Activated CD8-positive, alpha-beta memory T cell treated with anti-CD3 and anti-CD28 coated beads, Interleukin-2, amount 10 ng/mL, durations not matched to agents 7 days and 5 days (primary cell): ENCODE measurements around the gene STK32B. TPM values are rescaled to one million over a fixed set of nuclear protein-coding genes. Genes with fewer than 3 reads are reported as not detected.

Source experiments
- ATAC-seq: fragments of 150-1000 bp; cut with Tn5 transposase; one replicate; pipeline ENCODE4 v1.10.0; 2021; ENCODE audit warnings: moderate library complexity
- CTCF ChIA-PET: fragments of 350-600 bp; sonication (Branson Sonifier 250); formaldehyde crosslinking; loops from one replicate; lab custom pipeline; 2021; ENCODE audit warnings: antibody characterized with exemption; lab: Charles Lee
- DNase-seq: peaks from one replicate; pipeline ENCODE4 v3.0.0-alpha.2; 2020
- H3K27ac Mint-ChIP-seq: one replicate; pipeline ENCODE4 v1.8.0; 2021; ENCODE audit warnings: mild to moderate bottlenecking, mixed read lengths
- H3K27me3 Mint-ChIP-seq: one replicate; pipeline ENCODE4 v1.8.0; 2021; ENCODE audit warnings: mixed read lengths
- H3K36me3 Mint-ChIP-seq: one replicate; pipeline ENCODE4 v1.8.0; 2021; ENCODE audit warnings: mild to moderate bottlenecking, mixed read lengths
- H3K4me1 Mint-ChIP-seq: one replicate; pipeline ENCODE4 v1.8.0; 2021; ENCODE audit warnings: mixed read lengths
- H3K4me3 Mint-ChIP-seq: one replicate; pipeline ENCODE4 v1.8.0; 2021; ENCODE audit warnings: mild to moderate bottlenecking, moderate library complexity, mixed read lengths
- H3K9me3 Mint-ChIP-seq: one replicate; pipeline ENCODE4 v1.8.0; 2022; ENCODE audit warnings: low read depth, mixed read lengths
- total RNA-seq, 2 experiments: library from RNA; stranded (reverse); gene quantifications; one replicate each; pipeline ENCODE4 v1.2.3, GENCODE V29; 2021

The STK32B gene
- total RNA-seq, 2 experiments from 2014 or later, result not detected

DNA sequence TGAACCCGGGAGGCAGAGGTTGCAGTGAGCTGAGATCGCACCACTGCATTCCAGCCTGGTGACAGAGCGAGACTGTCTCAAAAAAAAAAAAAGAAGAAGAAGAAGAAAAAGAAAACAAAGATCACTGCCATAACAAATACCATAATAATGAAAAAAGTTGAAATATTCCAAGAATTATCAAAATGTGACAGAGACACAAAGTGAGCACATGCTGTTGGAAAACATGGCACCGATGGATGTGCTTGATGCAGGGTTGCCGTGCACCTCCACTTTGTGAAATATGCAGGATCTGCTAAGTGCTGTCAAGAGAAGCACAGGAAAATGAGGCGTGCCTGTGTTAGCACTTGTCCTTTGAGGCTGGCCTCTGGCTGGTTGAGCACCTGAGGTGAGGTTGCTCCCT is 133.3 kb downstream of the STK32B start:
- DNase-seq (no peak), ATAC-seq (no peak)
- no peaks in the 10 kb centered on the region for H3K4me1 Mint-ChIP-seq
- H3K9me3 Mint-ChIP-seq, result no peaks in the 10 kb centered on the region
- CTCF ChIA-PET, result no interaction called here
- no peak overlapping the region for H3K27ac Mint-ChIP-seq
- no peaks in the 10 kb centered on the region for H3K36me3 Mint-ChIP-seq
- H3K27me3 Mint-ChIP-seq, result no peaks in the 10 kb centered on the region
- H3K4me3 Mint-ChIP-seq, result no peak overlapping the region

DNA sequence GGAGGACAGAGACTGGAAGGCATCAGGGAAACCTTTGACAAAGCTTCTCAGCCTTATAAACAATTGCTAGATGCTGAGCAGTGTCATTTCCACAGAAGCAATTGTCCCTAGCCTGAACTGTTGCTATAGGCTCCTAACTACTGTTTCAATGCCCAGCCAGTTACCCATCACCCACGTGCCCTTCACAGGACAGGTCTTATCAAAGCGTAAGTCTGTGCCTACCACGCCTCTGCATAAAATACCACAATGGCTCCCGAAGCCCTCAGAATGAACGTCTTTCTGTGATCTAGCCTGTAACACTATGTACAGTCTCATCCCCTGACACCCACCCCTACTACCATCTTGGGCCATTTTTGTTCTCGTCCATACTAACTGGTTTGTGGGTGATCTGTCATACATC is 134.3 kb downstream of the STK32B start:
- Mint-ChIP-seq H3K27ac (no peak overlapping the region), H3K4me1 (no peaks in the 10 kb centered on the region), H3K4me3 (no peak overlapping the region), H3K27me3 (no peaks in the 10 kb centered on the region), H3K9me3 (no peaks in the 10 kb centered on the region), H3K36me3 (no peaks in the 10 kb centered on the region)
- ATAC-seq (no peak), DNase-seq (no peak)
- CTCF ChIA-PET, result no interaction called here

DNA sequence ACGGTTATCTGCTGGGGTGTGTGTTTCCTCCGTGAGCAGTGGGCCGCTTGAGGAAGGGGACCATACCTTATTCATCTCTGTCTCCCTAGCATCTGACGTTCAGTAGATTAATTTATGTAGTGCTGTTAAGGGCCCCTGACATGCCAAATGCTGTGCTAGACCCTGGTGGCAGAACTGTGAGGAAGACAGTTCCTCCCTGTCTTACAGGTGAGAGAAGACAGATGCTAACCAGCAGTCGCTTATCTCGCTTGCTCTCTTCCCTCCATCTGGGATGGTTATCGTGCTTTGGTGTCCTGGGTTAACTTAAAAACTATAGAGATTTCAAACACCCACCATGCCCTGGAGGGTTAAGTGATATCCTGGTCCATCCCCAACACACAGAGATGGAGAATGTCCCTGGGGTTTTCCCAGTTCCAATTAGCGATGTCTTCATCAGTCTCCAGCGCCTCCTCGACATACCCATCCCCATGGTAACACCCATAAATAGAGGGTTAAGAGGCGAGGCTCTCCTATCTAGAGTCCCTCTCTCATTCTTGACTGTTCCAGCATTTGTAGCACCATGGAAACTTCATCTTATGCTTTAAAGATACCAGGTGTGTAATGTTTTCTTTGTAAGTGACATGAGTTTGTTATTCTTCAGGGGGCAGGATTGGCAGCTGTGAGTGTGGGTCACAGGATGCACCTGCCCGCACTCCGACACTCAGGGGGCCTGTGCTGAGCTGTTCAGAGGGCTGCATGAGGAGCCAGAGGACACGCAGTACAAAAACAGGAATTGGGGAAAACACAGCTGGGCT is 135.2 kb downstream of the STK32B start:
- Mint-ChIP-seq H3K4me1 (no peaks in the 10 kb centered on the region), H3K9me3 (no peaks in the 10 kb centered on the region), H3K4me3 (no peak overlapping the region), H3K27ac (no peak overlapping the region), H3K27me3 (no peaks in the 10 kb centered on the region), H3K36me3 (no peaks in the 10 kb centered on the region)
- CTCF ChIA-PET, result no interaction called here
- ATAC-seq (no peak), DNase-seq (no peak)

DNA sequence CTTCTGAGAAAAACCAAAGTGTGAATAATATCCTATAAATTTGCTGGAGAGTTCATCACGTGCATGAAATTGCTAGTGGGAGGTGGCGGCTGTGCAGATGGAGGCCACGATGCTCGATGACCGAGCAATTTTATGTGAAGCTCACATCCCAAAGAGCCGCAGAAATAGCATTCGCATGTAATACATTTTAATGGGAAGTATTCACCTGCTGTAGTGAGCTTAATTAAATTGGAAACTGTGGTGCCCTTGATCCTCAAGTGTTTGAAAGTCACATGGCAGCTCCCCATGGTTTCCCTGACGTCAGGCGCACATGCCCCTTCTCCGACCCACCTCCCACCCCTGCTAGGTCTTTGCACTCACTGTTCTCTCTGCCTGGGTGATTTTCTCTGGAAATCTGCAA is 136.8 kb downstream of the STK32B start:
- no peak overlapping the region for H3K4me3 Mint-ChIP-seq
- ATAC-seq (no peak), DNase-seq (no peak)
- no peaks in the 10 kb centered on the region for H3K9me3 Mint-ChIP-seq
- H3K36me3 Mint-ChIP-seq, result no peaks in the 10 kb centered on the region
- CTCF ChIA-PET, result no interaction called here
- no peak overlapping the region for H3K27ac Mint-ChIP-seq
- H3K4me1 Mint-ChIP-seq, result no peaks in the 10 kb centered on the region
- H3K27me3 Mint-ChIP-seq, result no peaks in the 10 kb centered on the region

DNA sequence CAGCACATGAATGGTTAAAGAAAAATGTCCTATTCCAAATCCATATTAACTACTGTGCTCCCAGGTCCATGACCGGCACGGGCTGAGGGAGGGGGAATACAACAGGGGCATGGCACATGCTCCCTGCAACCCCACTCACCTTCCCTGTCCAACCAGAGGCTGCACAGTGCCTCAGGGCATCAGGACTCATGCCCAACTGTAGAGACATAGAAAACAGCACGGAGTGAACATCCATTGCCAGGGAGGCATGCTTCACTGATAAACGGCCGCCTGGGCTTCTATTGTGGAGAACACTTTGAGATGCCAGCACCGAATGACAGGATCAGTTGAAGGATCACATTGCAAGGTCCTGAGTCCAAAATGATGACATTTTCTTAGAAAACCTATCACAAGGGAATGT is 140.6 kb downstream of the STK32B start:
- Mint-ChIP-seq H3K4me1 (no peaks in the 10 kb centered on the region), H3K27ac (no peak overlapping the region), H3K4me3 (no peak overlapping the region), H3K9me3 (no peaks in the 10 kb centered on the region), H3K36me3 (no peaks in the 10 kb centered on the region), H3K27me3 (no peaks in the 10 kb centered on the region)
- CTCF ChIA-PET, result no interaction called here
- ATAC-seq (no peak), DNase-seq (no peak)

DNA sequence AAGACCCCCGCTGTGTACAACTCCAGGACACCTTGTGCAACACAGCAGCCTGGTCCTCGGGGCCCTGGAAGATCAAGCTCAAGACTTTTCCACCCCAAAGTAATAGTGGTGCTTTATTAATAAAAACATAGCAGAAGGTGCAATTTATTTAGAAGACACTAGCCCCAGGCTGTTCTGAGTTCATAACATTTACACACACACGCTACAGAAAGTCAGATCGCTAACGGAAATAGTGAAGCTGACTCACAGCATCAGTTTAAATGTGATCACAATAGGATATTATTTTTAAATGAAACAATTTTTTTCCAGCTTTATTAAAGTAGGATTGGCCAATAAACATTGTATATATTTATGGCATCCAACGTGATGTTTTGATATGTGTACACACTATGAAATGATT is 141.0 kb downstream of the STK32B start:
- CTCF ChIA-PET, result no interaction called here

DNA sequence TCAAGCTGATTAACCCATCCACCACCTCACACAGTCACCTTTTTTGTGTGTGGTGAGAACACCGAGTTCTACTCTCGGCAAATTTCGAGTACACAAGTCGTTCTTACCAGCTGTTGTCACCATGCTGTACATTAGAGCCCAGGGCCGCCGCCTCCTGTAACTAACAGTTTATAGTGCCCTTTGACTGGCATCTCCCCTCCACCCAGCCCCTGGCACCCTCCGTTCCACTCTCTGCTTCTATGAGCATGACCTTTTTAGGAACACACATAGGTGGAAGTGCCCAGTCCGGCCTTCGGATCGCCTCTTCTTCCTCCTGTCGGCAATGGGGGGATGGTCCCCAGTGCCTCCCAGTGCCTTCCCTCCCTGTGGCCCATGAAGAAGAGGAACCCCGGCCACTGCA is 141.4 kb downstream of the STK32B start:
- Mint-ChIP-seq H3K36me3 (no peaks in the 10 kb centered on the region), H3K9me3 (no peaks in the 10 kb centered on the region), H3K4me3 (no peak overlapping the region), H3K27ac (no peak overlapping the region), H3K4me1 (no peaks in the 10 kb centered on the region), H3K27me3 (no peaks in the 10 kb centered on the region)
- ATAC-seq, result no peak
- CTCF ChIA-PET, result no interaction called here
- no peak for DNase-seq

More for the DNA sequence above, 141.0 kb downstream of the STK32B start:
- H3K4me1 Mint-ChIP-seq, result no peaks in the 10 kb centered on the region
- no peak overlapping the region for H3K27ac Mint-ChIP-seq
- no peak for DNase-seq
- no peaks in the 10 kb centered on the region for H3K36me3 Mint-ChIP-seq
- no peaks in the 10 kb centered on the region for H3K9me3 Mint-ChIP-seq
- no peak for ATAC-seq
- no peak overlapping the region for H3K4me3 Mint-ChIP-seq
- no peaks in the 10 kb centered on the region for H3K27me3 Mint-ChIP-seq

DNA sequence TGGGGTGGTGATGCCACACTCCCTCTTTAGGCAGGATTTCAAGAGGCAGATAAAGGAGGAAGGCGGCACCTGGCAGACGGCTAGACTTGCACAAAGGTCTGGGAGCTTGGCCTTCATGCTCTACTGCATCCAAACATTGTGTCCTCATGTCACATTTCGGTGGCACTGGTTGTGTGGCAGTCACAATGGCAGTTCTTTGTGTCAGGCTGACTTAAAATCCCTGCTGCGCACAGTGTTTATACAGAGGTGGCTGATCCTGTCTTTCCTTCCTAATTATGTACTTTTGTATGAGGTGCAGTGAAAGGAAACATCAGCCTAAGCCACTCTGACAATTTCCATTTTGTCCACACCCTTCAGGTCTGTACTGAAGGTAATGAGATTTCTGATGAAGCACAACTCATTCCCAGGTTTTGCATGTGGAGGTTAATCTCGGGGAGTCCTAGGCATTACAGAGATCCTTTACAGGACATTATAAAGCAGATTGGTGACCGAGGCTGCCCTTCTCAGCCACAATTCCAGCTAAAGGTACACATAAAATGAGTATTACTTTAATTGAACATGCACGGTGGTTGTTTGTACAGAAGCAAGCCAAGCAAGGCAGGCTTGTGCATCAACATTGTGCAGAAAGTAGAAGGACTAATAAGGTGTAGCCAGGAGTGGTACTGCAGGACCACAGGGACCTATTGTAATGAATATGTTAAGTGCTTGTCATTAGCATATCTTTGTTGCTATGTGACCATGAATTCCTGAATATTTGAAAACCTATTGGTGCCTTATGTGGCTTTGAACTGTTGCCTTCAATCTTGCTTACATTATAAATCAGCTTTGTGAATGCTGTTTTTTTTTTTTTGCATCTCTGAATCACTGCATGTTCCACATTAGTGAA is 147.6 kb downstream of the STK32B start:
- no peak for ATAC-seq
- no peaks in the 10 kb centered on the region for H3K27me3 Mint-ChIP-seq
- H3K4me1 Mint-ChIP-seq, result no peaks in the 10 kb centered on the region
- no peak for DNase-seq
- no peak overlapping the region for H3K4me3 Mint-ChIP-seq
- no peak overlapping the region for H3K27ac Mint-ChIP-seq
- CTCF ChIA-PET, result no interaction called here
- no peaks in the 10 kb centered on the region for H3K9me3 Mint-ChIP-seq
- H3K36me3 Mint-ChIP-seq, result no peaks in the 10 kb centered on the region

DNA sequence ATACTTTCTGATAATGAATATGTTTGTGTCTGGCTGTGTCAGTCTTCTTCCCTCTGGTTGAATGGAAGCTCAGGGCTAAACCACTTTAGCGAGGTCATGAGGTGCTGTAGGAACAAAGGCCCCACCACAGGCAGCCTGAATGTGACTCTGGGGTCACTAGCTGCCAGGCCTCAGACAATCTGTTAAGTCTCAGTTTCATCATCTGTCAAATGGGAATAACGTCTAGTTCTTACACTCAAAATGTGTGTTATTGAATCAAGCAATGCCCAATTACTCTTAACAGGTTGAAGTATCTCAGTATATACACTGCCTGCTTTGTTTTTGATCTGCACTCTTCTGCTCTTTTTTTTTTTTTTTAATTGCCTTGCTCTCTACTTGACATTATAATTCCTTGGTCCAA is 148.6 kb downstream of the STK32B start:
- no peaks in the 10 kb centered on the region for H3K36me3 Mint-ChIP-seq
- H3K27ac Mint-ChIP-seq, result no peak overlapping the region
- H3K27me3 Mint-ChIP-seq, result no peaks in the 10 kb centered on the region
- no peak for ATAC-seq
- no peaks in the 10 kb centered on the region for H3K4me1 Mint-ChIP-seq
- CTCF ChIA-PET, result no interaction called here
- DNase-seq, result no peak
- peaks cover 2% of the 10 kb centered on the region for H3K9me3 Mint-ChIP-seq
- H3K4me3 Mint-ChIP-seq, result no peak overlapping the region

DNA sequence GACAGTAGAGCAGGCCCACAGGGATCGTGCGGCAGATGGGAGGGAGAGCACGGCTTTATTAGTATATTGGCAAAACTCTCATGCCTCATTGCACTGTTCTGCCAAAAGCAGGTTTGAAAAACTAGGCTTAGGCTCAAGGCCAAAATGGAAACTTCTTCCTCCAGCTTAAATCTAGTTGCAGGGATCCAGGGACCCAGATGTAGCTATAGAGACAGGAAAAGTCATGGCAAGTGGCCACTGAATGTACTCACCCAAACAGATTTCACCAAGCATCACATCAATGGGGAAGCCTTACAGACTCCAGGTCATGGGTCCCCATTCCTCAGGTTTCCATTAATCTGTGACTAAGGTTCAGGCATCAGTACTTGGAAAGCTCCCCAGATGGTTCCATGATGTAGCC is 149.2 kb downstream of the STK32B start:
- DNase-seq (no peak), ATAC-seq (no peak)
- H3K36me3 Mint-ChIP-seq, result no peaks in the 10 kb centered on the region
- no peak overlapping the region for H3K27ac Mint-ChIP-seq
- no peaks in the 10 kb centered on the region for H3K4me1 Mint-ChIP-seq
- H3K27me3 Mint-ChIP-seq, result no peaks in the 10 kb centered on the region
- H3K4me3 Mint-ChIP-seq, result no peak overlapping the region
- H3K9me3 Mint-ChIP-seq, result peaks cover 4% of the 10 kb centered on the region
- CTCF ChIA-PET, result no interaction called here

DNA sequence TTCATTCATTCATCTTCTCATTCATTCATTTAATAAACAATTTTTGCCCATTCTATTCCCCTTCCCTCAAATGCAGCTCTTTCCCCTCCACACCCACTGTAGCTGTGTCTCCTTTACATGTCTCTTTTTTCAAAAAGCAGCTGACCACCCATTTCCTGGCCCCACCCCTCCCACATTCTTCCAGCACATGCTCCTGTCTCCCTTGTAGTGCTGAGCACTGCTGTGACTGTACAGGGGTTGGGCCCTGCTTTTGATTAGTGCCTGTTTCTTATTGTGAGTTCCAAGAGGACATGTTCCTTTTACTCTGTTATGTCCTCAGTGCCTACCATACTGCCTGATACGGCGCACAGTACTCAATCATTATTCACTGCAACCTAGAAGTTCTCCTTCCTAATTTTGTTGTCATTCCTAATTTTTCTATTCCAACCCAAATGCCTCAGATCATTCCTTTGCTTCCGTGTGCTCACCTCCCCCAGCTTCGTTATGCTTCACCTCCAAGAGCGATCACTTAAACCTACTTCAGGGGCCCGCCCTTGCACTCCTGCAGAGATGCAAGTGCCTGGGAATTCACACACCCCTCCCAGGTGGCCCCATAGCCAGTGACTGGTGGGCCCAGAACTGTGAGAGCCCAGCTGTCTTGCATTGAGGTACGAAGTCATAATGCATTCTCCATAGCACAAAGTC is 152.2 kb downstream of the STK32B start:
- H3K27me3 Mint-ChIP-seq, result no peaks in the 10 kb centered on the region
- H3K4me1 Mint-ChIP-seq, result no peaks in the 10 kb centered on the region
- H3K27ac Mint-ChIP-seq, result no peak overlapping the region
- no peak for ATAC-seq
- no peak for DNase-seq
- peaks cover 4% of the 10 kb centered on the region for H3K9me3 Mint-ChIP-seq
- no peaks in the 10 kb centered on the region for H3K36me3 Mint-ChIP-seq
- H3K4me3 Mint-ChIP-seq, result no peak overlapping the region
- CTCF ChIA-PET, result no interaction called here

DNA sequence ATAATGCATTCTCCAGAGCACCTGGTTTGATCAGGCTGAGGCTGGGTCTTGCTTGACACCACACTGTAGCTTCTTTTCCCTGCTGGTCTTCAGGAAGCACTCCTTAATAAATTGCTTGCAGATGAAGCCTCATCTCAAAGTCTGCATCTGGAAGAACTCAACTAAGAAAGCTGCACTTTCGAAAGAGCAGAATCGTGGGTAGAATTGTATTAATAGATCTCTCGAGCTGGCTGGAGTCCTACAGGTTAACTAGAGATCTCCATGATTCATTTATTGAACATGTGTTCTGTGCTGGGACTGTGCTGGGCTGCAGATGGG is 152.7 kb downstream of the STK32B start:
- DNase-seq (no peak), ATAC-seq (no peak)
- no peak overlapping the region for H3K4me3 Mint-ChIP-seq
- no peaks in the 10 kb centered on the region for H3K27me3 Mint-ChIP-seq
- no peaks in the 10 kb centered on the region for H3K4me1 Mint-ChIP-seq
- H3K27ac Mint-ChIP-seq, result no peak overlapping the region
- H3K9me3 Mint-ChIP-seq, result peaks cover 4% of the 10 kb centered on the region
- no peaks in the 10 kb centered on the region for H3K36me3 Mint-ChIP-seq
- CTCF ChIA-PET, result no interaction called here

DNA sequence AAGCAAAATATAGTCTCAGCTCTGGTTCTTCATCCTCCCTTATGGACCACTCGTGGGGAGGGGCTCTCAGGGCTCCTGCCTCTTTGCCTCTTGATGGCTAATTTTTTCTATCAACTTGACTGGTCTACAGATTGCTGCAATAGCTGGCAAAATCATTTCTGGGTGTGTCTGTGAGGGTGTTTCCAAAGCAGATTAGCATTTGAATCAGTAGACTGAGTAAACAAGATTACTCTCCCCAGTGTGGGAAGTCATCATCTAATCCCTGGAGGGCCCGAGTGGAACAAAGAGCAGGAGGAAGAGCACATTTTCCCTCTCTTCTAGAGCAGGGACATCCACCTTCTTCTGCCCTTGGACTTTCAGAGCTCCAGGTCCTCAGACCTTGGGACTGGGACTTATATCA is 153.5 kb downstream of the STK32B start:
- no peak for DNase-seq
- CTCF ChIA-PET, result no interaction called here
- H3K27ac Mint-ChIP-seq, result no peak overlapping the region
- H3K36me3 Mint-ChIP-seq, result no peaks in the 10 kb centered on the region
- H3K4me1 Mint-ChIP-seq, result no peaks in the 10 kb centered on the region
- H3K4me3 Mint-ChIP-seq, result no peak overlapping the region
- ATAC-seq, result no peak
- no peaks in the 10 kb centered on the region for H3K27me3 Mint-ChIP-seq
- peaks cover 4% of the 10 kb centered on the region for H3K9me3 Mint-ChIP-seq
